Endothelial cell of hepatic sinusoid (primary cell): ENCODE results near the gene UBA6.
"Not testable (repeated sequence)": the region's sequence is repeated elsewhere in the genome, so short reads cannot be mapped to it uniquely, and the experiment has no call there.

Source experiments
- in situ Hi-C: cut with HindIII; loops from 2 replicates; pipeline ENCODE4 v1.10.0; 2017; ENCODE audit warnings: low sequenced_read_pairs

UBA6 gene

DNA sequence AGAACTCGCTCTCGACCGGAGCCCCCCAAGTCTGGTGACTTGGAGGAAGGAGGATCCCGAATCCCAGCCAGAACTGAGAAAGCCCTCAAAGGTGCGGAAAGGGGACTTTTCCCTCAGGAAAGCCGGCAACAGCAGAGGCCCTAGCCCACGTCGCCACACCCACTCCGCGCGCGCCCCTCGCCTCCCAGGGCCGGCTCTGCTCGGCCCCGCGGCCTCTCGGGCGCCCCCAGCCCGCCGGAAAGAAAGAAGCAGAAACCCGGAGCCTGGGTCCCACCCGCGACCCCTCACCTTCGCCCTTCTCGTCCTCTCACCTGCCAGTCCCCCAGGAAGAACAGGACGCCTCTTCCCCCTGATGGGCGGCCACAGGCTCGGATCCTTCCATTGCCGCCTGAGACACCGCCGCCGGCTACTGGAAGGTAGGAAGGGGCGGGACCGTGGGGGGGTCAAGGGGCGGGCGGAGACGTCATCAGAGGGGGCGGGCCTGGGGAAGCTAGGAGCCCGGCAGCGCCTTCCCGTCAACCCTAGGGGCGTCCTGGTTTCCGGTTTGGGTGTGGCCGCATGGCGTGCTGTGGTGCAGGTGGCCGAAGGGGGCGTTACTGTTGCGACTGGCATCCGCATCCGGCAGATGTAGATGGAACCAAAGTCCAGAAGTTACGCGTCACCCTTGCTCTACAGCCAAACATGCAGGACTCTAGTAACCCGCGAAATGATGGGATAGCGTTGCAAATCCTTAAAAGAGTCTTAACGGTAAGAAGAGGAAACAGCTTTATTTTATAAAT, at the start of gene UBA6:
Gene UBA6, minus strand, starts transcription at position 418 of the 779 bp plus-strand sequence. Its CDS starts 36 bp downstream, at position 382.
- in situ Hi-C loops: no loop called here

- in situ Hi-C loops: no loop called here
Observed at GRCh38 chr4:67750691-67751090, 49.7 kb upstream of the UBA6 start.

- in situ Hi-C loops: no loop called here
Observed at GRCh38 chr4:67749286-67749685, 48.3 kb upstream of the UBA6 start.

DNA sequence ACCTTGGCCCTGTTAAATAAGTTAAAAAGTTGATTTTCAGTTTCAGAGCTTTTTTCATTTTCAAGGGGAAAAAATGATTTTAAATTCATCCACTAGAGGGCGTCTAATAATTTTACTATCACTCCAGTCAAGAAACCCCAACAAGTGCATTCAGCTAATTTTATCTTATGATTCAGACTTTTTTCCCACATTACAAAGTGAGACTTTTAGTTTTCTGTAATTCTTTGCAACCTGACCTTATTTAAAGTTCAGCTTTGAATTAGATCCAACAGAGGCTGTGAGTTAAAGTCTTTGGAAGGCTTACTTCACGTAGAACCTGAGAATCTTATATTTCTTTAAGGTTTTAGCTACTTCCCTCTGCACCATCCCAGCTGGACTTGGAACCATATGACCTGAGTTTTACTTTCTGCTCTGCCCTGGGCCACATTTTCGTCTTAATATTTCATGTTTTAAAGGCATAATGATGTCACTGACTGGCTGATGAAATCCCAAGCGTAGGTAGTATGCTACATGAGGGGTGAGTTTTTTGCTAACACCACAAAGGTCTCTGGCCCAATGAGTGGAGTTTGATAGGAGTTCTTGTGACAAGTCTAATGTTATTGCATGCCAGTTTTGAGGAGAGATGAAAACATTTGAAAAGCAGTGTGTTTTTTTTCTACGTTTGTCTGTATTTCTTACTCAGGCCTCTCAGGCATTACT, 46.0 kb upstream of the UBA6 start:
- in situ Hi-C loops: no loop called here

GRCh38 chr4:67744561-67745283, 43.8 kb upstream of the UBA6 start:
- in situ Hi-C loops: no loop called here

GRCh38 chr4:67743194-67743593, 42.2 kb upstream of the UBA6 start:
- in situ Hi-C loops: no loop called here

- in situ Hi-C loops: no loop called here
Observed at GRCh38 chr4:67736262-67736661, 35.3 kb upstream of the UBA6 start.

- in situ Hi-C loops: no loop called here
Observed at GRCh38 chr4:67735325-67735724, 34.4 kb upstream of the UBA6 start.

DNA sequence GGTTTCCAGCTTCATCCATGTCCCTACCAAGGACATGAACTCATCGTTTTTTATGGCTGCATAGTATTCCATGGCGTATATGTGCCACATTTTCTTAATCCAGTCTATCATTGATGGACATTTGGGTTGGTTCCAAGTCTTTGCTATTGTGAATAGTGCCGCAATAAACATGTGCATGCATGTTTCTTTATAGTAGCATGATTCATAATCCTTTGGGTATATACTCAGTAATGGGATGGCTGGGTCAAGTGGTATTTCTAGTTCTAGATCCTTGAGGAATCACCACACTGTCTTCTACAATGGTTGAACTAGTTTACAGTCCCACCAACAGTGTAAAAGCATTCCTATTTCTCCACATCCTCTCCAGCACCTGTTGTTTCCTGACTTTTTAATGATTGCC, 29.6 kb upstream of the UBA6 start:
- in situ Hi-C loops: not testable (repeated sequence)

DNA sequence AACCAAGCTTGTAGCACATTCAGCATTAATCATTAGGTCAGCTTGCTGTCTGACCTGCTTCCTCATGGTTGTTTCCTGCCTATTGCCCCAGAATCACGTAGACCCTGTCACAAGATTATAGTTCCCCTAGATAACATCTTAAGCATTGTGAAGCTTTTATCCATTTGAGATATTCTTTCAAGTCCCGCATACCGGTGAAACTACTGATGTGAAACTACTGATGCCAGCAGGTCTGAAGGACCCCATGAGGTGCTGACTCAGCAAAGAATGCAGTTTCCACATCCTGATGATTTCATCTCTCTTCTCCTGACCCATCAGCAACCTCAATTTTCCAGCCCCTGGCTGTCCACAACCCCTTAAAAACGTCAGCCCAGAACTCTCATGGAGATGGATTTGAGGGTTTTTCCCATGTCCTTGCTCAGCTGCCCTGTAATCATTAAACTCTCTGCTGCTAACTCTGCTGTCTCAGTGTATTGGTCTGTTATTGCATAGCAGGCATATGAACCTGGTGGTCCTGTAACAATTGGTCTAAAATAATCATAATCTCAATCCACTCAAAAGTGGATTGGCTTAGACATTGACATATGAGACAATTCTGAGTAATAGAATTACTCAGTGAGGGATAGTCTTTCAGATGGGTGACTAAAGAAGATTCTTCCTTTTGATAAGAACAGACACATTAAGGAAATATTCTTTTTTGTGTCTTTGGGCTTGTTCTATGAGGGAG, 26.3 kb upstream of the UBA6 start:
- in situ Hi-C loops: no loop called here

DNA sequence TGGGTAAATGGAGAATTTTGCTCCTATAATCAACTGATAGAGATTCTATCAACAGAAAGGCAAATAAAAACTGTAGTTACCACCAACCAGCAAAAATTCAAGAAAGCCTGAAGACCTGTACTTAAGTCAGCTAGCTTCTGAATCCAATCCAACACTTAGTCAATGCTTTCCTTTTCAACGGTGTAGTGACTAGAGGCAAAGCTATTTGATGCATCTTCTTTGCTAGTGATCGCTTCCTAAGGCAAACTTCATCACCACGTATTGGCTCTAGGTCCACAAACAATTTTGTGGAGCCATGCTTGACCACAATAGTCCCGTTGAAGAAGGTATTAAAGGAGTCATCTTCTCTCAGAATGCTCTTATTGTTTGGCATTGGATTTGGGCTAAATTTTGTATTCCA, 25.0 kb upstream of the UBA6 start:
- in situ Hi-C loops: no loop called here

DNA sequence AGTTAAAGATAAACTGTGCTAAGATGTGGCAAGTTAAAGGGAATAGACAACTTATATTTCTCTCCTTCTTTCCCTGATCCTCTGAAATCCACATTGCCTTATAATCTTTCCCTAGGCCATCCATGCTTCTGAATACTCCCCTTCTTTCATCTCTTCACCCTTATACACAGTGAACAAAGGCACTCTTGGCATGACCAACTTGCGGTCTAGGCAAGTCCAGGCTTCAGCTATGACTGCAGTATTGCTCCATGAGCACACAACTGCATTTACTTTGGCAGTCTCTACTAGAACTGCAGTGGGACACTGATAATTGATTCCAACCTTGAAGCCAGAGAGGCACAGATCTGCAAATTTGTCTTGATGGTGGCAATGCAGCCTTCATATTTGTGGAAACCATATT, 24.2 kb upstream of the UBA6 start:
- in situ Hi-C loops: no loop called here

GRCh38 chr4:67723949-67724348, 23.0 kb upstream of the UBA6 start:
- in situ Hi-C loops: no loop called here

GRCh38 chr4:67723341-67723740, 22.4 kb upstream of the UBA6 start:
- in situ Hi-C loops: no loop called here

GRCh38 chr4:67721770-67722597, 21.0 kb upstream of the UBA6 start:
- in situ Hi-C loops: no loop called here

DNA sequence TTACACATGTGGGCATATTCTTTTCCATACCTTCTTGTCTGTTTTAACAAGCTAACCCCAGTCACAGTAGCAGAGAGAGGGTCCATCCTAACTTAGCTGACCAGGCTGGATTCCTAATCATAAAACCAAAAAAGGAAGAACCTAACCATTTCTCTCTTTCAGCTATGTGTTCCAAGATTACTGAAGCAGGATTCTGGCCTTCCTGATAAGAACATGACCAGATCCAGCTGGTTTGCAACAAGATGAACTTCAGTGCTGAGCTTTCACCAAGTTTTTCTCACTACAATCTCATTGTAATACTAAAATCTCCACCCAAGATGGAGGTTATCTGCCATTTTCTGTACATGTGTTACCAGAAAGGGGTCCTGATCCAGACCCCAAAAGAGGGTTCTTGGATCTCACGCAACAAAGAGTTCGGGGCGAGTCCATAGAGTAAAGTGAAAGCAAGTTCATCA, 20.4 kb upstream of the UBA6 start:
- in situ Hi-C loops: no loop called here

- in situ Hi-C loops: no loop called here
Observed at GRCh38 chr4:67719953-67720617, 19.1 kb upstream of the UBA6 start.

GRCh38 chr4:67718848-67719247, 17.9 kb upstream of the UBA6 start:
- in situ Hi-C loops: no loop called here

DNA sequence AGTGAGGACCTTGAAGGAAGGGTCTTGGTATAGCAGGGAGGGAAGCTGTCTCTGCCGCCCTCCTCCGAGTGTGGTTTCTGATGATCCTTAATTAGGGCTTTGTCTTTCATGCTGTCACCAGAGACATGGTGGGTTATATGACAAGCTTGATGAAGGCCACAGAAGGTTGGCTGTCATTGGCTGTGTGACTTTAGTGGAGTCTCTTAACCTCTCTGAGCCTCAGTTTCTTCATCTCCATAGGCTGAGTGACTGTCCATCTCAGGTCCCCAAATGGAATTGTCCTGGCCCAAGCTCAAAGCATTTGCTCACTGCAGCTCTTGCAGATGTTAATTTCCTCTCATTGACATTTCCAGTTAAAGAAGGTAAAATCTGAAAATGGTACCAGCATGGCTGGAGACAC, 16.6 kb upstream of the UBA6 start:
- in situ Hi-C loops: no loop called here

- in situ Hi-C loops: no loop called here
Observed at GRCh38 chr4:67714955-67715354, 14.0 kb upstream of the UBA6 start.
